Left lung (tissue), 10 donors: Measurements from ENCODE around the gene GLI3. TPM values are rescaled to one million over a fixed set of nuclear protein-coding genes. Genes with fewer than 3 reads are reported as not detected.

Source experiments
- ATAC-seq: fragments of 200-7000 bp; cut with Tn5 transposase; one replicate; pipeline ENCODE4 v1.9.1; 2020; ENCODE audit warnings: moderate library complexity
- DNase-seq, 4 donors: peaks; one replicate each; pipeline ENCODE4 v3.0.0-alpha.2; 2013 to 2020
- H3K27ac ChIP-seq, 2 donors: fragments of 200-600 bp; sonication (generic) in 1 of 2; one replicate each; pipeline versions ENCODE4 v1.5.0 to v1.8.0; 2020 to 2021
- H3K27me3 ChIP-seq, 2 donors: fragments of 200-600 bp; sonication (generic) in 1 of 2; one replicate each; pipeline versions ENCODE4 v1.5.0 to v1.8.0; 2020 to 2021
- H3K36me3 ChIP-seq, 2 donors: fragments of 200-600 bp; sonication (generic) in 1 of 2; one replicate each; pipeline versions ENCODE4 v1.5.0 to v1.8.0; 2020 to 2021
- H3K4me1 ChIP-seq, 2 donors: fragments of 200-600 bp; one replicate each; pipeline ENCODE4 v1.8.0; 2021
- H3K4me3 ChIP-seq, 2 donors: fragments of 200-600 bp; sonication (generic) in 1 of 2; one replicate each; pipeline versions ENCODE4 v1.5.0 to v1.8.0; 2020 to 2021; ENCODE audit warnings: mild to moderate bottlenecking in 1 of 2
- H3K9me3 ChIP-seq, 2 donors: fragments of 200-600 bp; sonication (generic) in 1 of 2; one replicate each; pipeline versions ENCODE4 v1.5.0 to v1.8.0; 2020 to 2021
- intact Hi-C, 2 donors: fragments of 100-400 bp; cut with DNase I; formaldehyde crosslinking; loops; one replicate each; pipeline versions ENCODE4 v1.11.2 to v1.14.2; 2022
- polyA plus RNA-seq, 6 donors: library from polyadenylated mRNA; unstranded; fragments of 120-200 nt; gene quantifications; one replicate each; pipeline ENCODE4 v1.2.1, GENCODE V29; 2013; ENCODE audit not compliant: insufficient read length in 6 of 6
- total RNA-seq, 2 donors: library from RNA; stranded (reverse); fragmentation: NEBNext Ultra II Directional; extraction: Animal tissue kit (Norgen Biotek cat#: 25700); gene quantifications; one replicate each; pipeline ENCODE4 v1.2.1, GENCODE V29; 2021
- TF ChIP-seq, protein P1 (sequence below), 2 donors: fragments of 200-600 bp; sonication (generic) in 1 of 2; IDR thresholded peaks; one replicate each; pipeline versions ENCODE4 v1.5.0 to v1.8.0; 2021; ENCODE audit warnings: antibody characterized with exemption in 2 of 2
- donor health status: DM: no; HTN: yes; CAD: no.
- donor health status: DM: no; HTN: no; CAD: no.

GLI3 gene
- total and polyA plus RNA-seq, 8 donors = 20.3 to 38.0 (median 31.3) TPM

DNA sequence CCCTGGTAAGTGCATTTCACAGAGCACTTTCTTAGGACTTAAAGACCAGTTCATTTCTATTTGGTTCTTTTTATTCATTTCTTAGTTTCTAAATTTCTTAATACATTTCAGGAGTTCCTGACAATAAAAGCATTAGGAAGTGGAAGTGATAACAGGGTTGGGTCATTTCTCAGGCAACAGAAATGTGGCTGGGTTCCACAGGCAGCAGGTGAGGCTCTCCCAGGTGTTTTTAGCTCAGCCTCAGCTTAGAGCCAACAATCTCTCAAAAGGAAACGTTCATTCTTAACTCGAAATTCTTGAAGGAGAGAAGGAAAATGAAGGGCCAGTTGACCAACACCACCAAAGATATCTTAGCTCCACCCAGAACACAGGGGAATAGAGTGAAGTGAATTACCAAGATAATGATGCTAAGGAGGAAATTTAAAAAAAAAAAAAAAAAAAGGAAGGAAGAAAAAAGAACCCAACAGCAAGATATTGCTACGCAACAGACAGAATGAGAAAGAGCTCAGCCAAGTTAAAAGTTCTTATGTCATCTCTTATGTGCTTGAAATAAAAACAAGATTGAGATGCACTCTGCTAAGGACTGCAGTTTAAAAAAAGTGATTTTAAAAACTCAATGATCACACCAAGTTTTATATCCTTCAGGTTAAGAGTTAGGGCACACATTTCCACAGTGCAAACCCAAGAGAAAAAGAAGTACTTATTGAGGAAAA, 230.1 kb downstream of the GLI3 start:
- no peak for ATAC-seq
- TF ChIP-seq, protein P1, sequence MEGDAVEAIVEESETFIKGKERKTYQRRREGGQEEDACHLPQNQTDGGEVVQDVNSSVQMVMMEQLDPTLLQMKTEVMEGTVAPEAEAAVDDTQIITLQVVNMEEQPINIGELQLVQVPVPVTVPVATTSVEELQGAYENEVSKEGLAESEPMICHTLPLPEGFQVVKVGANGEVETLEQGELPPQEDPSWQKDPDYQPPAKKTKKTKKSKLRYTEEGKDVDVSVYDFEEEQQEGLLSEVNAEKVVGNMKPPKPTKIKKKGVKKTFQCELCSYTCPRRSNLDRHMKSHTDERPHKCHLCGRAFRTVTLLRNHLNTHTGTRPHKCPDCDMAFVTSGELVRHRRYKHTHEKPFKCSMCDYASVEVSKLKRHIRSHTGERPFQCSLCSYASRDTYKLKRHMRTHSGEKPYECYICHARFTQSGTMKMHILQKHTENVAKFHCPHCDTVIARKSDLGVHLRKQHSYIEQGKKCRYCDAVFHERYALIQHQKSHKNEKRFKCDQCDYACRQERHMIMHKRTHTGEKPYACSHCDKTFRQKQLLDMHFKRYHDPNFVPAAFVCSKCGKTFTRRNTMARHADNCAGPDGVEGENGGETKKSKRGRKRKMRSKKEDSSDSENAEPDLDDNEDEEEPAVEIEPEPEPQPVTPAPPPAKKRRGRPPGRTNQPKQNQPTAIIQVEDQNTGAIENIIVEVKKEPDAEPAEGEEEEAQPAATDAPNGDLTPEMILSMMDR (IDR thresholded peaks at IDR 0.05) = no peak
- H3K27ac ChIP-seq = no peak overlapping the region

DNA sequence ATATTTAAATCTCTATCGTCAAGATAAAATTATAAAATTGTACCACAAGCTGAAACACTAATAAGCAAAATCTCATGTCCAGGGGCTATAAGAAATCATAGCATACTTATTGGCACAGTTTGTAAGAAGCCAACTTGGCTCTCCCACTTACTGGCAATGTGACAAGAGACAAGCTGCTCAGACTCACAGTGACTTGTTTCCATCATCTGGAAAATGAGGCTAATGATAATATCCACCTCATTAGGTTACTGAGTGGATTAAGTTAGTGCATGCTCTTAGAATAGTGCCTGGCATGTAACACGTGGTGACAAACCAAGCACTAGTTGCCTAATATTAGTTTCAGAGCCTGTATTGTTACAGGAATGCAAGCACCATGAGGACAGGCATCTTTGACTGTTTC, 234.4 kb downstream of the GLI3 start:
- Histone ChIP-seq H3K27ac (no peak overlapping the region), H3K36me3 (no peaks in the 10 kb centered on the region), H3K4me1 (no peaks in the 10 kb centered on the region), H3K4me3 (no peak overlapping the region), H3K27me3 (no peaks in the 10 kb centered on the region), H3K9me3 (no peaks in the 10 kb centered on the region)
- intact Hi-C loops = no loop called here
- DNase-seq (peak in 1 of 4 donors; percentile 57), ATAC-seq (no peak)
- TF ChIP-seq, protein P1 (IDR thresholded peaks at IDR 0.05) = no peak

More for the DNA sequence above, 230.1 kb downstream of the GLI3 start:
- intact Hi-C loops = no loop called here
- Histone ChIP-seq H3K36me3 (no peaks in the 10 kb centered on the region), H3K4me3 (no peak overlapping the region), H3K4me1 (no peaks in the 10 kb centered on the region), H3K9me3 (no peaks in the 10 kb centered on the region), H3K27me3 (no peaks in the 10 kb centered on the region)
- no peak for DNase-seq

DNA sequence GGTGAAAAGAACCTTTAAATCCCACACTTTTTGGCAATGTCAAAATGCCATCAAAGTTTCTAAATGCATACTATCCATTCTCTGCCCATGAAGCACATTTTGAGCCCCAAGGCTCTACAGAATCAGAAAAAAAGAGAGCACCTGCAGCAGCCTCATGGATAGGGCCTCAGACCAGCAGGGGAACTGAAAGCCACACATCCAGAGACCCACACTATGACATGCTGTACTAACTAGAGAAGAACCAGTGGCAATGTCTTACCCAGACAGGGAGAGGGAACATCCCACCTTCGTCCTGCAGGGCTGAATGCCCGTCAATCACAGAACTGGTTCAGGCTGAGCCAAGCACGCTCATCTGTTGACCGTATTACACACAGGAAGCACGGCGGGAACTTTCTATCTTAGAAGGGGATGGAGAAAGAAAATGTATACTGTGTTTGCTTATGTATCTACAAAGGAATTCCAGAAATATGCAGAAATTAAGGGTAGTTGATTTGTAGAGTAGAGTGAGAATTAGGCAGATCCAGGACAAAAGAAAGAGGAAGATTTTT, 237.2 kb downstream of the GLI3 start:
- DNase-seq (no peak), ATAC-seq (no peak)
- Histone ChIP-seq H3K9me3 (no peaks in the 10 kb centered on the region), H3K4me1 (peaks cover under 1 to 3% of the 10 kb centered on the region in 2 donors), H3K27me3 (no peaks in the 10 kb centered on the region), H3K36me3 (no peaks in the 10 kb centered on the region), H3K4me3 (no peak overlapping the region), H3K27ac (no peak overlapping the region)
- TF ChIP-seq, protein P1 (IDR thresholded peaks at IDR 0.05) = no peak
- intact Hi-C loops = no loop called here

DNA sequence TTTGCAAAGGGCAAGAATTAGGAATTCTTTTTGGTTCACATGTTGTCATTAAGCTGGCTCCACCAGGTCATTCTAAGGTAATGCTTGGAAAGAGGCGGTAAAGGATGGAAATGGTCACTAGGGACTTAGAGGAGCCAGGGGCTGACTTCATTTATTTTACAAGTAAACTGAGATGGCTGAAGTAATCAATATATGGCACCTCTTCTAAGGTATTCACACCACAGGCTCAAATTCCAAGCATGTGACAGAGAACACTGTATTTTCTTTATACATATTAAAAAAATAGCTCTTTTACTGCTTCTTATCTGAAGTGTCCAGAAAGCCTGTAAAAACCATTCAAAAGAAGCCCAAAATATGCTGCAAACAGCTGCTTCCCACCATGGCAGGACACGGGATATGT, 239.0 kb downstream of the GLI3 start:
- Histone ChIP-seq H3K4me1 (peaks cover 13 to 14% of the 10 kb centered on the region in 2 donors), H3K9me3 (no peaks in the 10 kb centered on the region), H3K36me3 (no peaks in the 10 kb centered on the region), H3K27me3 (no peaks in the 10 kb centered on the region), H3K27ac (no peak overlapping the region), H3K4me3 (no peak overlapping the region)
- DNase-seq (no peak), ATAC-seq (no peak)
- intact Hi-C loops = no loop called here
- TF ChIP-seq, protein P1 (IDR thresholded peaks at IDR 0.05) = no peak

DNA sequence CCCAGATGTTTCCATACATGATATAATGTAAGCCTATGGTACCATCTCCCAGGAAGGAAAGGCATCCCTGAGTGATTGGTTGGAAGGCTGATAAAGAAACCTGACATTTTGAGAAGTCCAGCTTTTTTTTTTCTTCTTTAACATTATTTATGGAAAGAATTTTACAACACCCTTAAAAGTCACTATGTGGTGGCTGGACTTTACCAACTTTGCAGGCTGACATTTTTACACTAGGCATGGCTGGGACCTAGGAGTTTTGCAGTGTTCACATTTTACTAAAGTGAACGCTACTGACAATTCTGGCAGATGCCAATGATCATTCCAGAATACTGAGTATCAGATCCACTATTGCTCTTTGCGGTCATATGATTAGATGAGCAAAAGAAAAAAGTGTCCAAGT, 239.9 kb downstream of the GLI3 start:
- DNase-seq = no peak
- Histone ChIP-seq H3K4me1 (peaks cover 13 to 14% of the 10 kb centered on the region in 2 donors), H3K27ac (no peak overlapping the region), H3K4me3 (no peak overlapping the region), H3K9me3 (no peaks in the 10 kb centered on the region), H3K27me3 (no peaks in the 10 kb centered on the region), H3K36me3 (no peaks in the 10 kb centered on the region)
- TF ChIP-seq, protein P1 (IDR thresholded peaks at IDR 0.05) = no peak
- no peak for ATAC-seq
- intact Hi-C loops = no loop called here
